ENCODE data around the gene PLCB1.

PLCB1 gene

GRCh38 chr20:8764344-8764962 lies 632.4 kb downstream of the PLCB1 start:
- DNase-seq, result no peak

- no peak for DNase-seq
Observed at GRCh38 chr20:8766868-8767390, 634.9 kb downstream of the PLCB1 start.

- DNase-seq, result no peak
Observed at GRCh38 chr20:8774412-8774811, 642.3 kb downstream of the PLCB1 start.

- no peak for DNase-seq
Observed at GRCh38 chr20:8777911-8778310, 645.8 kb downstream of the PLCB1 start.

- no peak for DNase-seq
Observed at GRCh38 chr20:8778387-8778786, 646.3 kb downstream of the PLCB1 start.

- no peak for DNase-seq
Observed at GRCh38 chr20:8780915-8781314, 648.8 kb downstream of the PLCB1 start.

- no peak for DNase-seq
Observed at GRCh38 chr20:8782804-8783203, 650.7 kb downstream of the PLCB1 start.

- DNase-seq, result no peak
Observed at GRCh38 chr20:8783734-8784133, 651.7 kb downstream of the PLCB1 start.

- DNase-seq, result no peak
Observed at GRCh38 chr20:8786383-8786782, 654.3 kb downstream of the PLCB1 start.

GRCh38 chr20:8787090-8787489 lies 655.0 kb downstream of the PLCB1 start:
- no peak for DNase-seq

GRCh38 chr20:8788275-8788674 lies 656.2 kb downstream of the PLCB1 start:
- DNase-seq, result no peak

GRCh38 chr20:8788831-8789230 lies 656.8 kb downstream of the PLCB1 start:
- no peak for DNase-seq

- DNase-seq, result no peak
Observed at GRCh38 chr20:8790442-8791074, 658.5 kb downstream of the PLCB1 start.

- DNase-seq, result no peak
Observed at GRCh38 chr20:8795404-8795803, 663.3 kb downstream of the PLCB1 start.

GRCh38 chr20:8796088-8796660 lies 664.1 kb downstream of the PLCB1 start:
- DNase-seq, result no peak

GRCh38 chr20:8798505-8798904 lies 666.4 kb downstream of the PLCB1 start:
- no peak for DNase-seq

- DNase-seq, result no peak
Observed at GRCh38 chr20:8800089-8800488, 668.0 kb downstream of the PLCB1 start.

- DNase-seq, result no peak
Observed at GRCh38 chr20:8801686-8802085, 669.6 kb downstream of the PLCB1 start.

GRCh38 chr20:8803065-8803464 lies 671.0 kb downstream of the PLCB1 start:
- no peak for DNase-seq

GRCh38 chr20:8803941-8804340 lies 671.9 kb downstream of the PLCB1 start:
- no peak for DNase-seq

- DNase-seq, result no peak
Observed at GRCh38 chr20:8805737-8806442, 673.8 kb downstream of the PLCB1 start.

GRCh38 chr20:8807480-8808201 lies 675.6 kb downstream of the PLCB1 start:
- no peak for DNase-seq

GRCh38 chr20:8808202-8808535 lies 676.1 kb downstream of the PLCB1 start:
- no peak for DNase-seq
